Effector CD4-positive, alpha-beta T cell (primary cell): ENCODE results near the gene CD180.

Experiments used
- DNase-seq: peaks from one replicate; pipeline ENCODE4 v3.0.0-alpha.2; 2020

Gene CD180

GRCh38 chr5:67209141-67209771, 12.7 kb upstream of the CD180 start:
- DNase-seq, result peak; percentile 60

DNA sequence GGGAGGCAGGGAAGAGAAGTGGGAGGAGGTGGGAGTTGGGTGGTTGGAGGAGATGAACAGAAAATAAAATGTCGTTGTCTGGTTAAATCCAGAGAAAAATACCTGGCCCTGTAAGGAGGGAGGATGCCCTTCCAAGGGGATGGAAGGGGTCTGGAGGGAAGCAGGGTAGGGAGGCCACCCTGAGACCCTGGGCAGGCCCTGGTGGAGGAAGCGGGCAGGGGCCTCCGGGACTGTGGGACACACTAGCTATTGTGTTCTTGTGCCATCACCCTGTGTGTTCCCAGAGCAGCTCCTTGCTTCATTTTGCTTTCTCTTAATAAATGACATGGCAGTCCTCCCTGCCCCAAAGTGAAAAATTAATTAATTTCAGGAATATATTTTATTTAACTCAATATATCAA, 11.8 kb upstream of the CD180 start:
- DNase-seq, result no peak

DNA sequence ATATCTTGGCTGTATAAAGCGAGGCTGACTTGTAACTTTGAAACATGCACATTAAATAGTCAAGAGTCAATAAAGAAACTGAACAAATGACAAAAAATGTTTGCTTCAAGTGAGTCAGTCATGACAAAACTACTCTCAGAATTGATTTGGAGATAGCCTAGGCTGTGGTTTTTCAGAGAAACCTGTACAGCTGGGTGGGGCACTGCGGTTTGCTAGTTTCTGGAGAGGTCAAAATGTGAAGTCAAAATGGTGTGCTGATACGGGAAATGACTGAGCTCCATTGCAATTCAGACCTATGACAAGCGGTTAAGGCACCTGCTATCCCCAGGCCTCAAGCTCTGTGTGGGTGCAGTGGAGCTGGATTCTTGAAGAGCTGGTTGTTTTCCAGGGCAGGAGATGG, 10.3 kb upstream of the CD180 start:
- peak; percentile 73 for DNase-seq

DNA sequence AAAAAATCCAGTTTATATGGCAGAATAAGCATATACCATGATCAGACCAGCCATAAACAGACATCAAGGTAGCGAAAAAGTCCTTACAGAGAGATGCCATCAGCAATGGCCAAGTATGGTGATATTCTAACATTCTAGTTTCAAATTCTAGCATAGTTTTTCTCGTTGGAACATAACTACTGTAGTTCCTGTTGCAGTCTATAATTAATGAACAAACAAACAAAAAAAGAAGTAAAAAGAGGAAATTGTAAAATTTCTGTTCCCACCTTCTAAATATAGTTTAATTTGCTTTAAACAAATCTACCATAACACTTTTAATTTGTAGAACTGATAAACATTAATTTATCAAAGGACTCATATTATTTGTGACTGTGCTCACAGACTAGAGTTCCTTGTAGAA, 9.9 kb upstream of the CD180 start:
- no peak for DNase-seq

DNA sequence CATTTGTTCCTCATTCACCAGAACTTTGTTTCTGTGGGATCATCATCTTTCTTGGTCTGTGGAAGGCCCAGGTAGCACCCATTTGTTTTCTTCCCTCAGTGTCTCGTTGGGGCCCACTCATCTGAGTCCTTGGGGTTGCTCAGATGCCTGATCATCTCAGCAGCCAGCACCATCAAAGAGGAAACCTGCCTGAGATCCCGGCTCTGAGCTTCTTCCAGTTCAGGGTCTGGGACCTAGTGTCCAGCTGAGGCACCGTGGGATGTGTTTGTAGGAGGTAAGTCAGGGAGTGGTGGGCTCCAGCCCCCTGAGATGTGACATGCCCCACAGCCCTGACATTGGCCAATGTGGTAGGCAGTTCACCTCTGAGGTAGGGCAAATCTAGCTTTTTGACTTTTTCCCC, 9.4 kb upstream of the CD180 start:
- DNase-seq, result no peak

- DNase-seq, result no peak
Measured at GRCh38 chr5:67204821-67205220, 8.2 kb upstream of the CD180 start.

DNA sequence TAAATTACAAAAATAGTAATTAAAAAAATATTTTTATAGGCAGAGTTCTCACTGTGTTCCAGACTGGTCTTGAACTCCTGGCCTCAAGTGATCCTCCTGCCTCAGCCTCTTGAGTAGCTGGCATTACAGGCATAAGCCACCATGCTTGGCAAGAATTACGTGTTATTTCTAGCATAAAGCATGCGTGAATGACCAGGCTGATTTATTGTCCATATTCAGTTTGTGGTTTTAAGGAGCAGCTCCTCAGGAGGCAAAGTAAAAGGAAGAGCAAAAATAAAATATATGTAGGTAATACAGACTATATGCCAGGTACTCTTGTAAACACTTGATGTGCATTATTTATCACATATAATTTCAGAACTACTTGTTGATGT, 7.1 kb upstream of the CD180 start:
- no peak for DNase-seq

- DNase-seq, result no peak
Measured at GRCh38 chr5:67202828-67203227, 6.2 kb upstream of the CD180 start.

DNA sequence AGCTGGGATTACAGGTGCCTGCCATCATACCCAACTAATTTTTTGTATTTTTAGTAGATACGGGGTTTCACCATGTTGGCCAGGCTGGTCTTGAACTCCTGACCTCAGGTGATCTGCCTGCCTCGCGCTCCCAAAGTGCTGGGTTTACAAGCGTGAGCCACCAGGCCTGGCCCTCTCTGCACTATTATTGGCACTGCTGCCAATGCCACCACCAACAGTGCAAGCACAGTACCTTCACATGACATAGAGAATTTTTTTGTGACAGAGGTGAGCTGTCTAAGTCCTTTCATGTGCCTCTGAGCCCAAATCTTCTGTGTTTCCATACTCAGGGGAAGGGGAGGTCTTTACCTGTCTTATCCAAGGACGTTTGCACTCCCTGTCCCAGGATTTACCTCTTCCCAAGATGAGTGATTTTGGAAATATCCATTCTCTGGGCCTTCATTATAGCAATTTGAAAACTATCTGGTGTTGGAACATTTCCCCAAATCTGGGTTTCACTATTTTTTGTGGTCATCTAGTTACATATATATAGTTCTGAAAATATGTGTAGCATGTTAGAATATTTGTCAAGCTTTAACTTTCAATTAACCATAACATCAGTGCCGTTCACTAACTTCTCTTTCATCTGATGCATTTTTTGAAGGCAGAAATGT, 5.4 kb upstream of the CD180 start:
- no peak for DNase-seq

DNA sequence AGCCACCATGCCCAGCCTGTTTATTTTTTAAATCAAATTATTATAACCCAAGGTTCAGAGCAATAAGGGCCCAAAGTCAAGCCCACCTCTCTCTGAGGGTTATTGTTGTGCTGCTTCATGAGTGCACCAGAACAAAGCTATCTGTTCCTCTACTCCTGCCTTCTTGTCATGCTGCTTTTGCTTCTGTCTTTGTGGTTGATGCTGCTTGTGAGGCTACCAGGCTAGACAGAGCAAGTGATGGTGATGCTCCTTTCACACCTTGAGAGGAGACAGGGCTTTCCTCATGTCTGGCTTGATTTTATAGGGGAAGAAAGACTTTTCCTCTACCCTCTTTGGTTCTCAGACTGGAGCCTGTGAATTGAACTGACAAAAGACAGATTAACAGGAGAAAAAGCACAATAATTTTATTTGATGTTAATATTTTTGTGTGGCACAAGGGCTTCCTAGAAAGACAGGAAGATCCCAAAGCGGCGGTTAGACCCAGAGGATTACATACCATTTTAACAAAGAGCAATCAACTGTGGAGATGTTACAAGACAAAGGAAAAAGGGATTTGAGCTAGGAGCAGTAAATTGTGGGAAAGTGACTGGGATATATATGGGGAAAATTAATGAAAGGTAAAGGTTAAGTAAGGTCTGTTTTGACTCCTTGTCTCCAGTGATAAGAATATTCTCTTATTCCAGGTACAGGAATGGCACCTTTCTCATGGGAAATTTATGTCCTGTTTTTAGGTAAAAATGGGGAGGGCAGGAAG, 4.4 kb upstream of the CD180 start:
- DNase-seq, result no peak

DNA sequence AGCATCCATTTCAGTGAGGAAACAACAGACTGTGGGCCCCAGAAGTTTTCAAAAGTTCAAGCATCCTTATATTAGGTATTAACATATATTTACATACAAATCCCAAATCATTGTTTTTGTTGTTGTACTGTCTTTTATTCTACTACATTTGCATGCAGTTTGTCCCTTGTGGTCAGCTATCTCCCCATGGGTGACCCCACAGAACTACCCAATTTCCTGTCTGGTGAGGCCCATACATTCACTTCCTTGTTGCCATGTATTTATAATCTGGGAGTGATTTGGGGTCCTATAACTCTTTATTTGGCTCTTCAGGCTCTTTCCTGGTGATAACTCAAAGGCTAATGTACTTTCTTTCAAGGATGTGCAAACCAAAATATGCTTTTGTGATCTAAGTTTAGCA, 3.3 kb upstream of the CD180 start:
- DNase-seq, result no peak

- no peak for DNase-seq
Measured at GRCh38 chr5:67198917-67199316, 2.3 kb upstream of the CD180 start.

DNA sequence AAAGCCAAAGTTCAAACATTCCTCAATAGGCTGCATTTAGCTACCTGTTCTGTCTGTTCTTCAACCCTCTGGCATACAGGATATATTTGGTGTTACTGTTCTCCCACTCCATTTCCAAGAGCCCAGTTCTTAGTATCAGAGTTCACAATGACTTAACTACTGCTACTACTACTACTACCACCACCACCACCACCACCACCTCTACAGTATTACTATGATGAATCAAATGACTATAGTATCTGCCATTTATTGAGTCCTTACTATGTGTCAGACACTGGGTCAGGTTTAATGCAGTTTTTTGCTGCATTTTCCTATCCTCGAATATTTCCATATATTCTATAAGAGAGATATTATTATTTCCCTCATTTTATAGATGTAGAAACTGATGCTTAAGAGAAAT, 937 bp upstream of the CD180 start:
- DNase-seq, result no peak

DNA sequence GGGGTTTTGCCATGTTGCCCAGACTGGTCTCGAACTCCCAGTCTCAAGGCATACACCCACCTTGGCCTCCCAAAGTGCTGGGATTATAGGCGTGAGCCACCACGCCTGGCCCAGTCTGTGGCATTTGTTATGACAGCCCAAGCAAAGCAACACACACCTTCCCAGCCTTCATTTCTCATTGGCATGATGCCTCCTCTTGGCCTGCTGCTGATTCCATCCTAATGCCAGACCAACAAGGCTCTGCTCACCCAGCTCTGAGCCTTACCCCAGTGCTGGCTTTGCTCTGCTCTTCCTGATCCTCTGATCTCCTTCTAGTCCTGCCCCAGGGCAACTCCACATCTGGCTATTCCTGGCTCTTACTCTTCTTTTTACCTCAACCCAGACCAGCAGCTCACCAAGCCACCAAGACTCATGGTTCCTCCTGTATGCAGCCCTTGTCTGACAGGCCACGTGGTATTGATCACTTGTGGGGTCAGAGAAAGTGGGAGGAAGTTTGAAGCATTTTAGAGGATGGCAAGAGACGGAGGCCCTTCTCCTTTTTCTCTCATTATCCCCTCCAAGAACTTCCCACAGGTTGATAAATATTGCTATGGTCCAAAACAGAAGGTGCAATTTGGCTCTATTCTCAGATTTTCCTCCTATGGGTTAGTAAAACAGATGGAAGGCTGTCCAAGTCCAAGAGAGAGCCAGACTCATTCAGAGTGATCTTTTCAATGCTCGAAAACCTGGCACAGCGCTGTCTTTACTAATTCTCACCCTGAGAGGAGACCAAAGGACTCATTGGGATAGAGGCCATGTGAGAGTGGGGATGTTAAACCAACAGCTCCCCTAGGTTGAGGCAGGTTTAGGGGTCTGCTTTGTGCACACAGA, 958 bp downstream of the CD180 start:
- DNase-seq, result no peak

DNA sequence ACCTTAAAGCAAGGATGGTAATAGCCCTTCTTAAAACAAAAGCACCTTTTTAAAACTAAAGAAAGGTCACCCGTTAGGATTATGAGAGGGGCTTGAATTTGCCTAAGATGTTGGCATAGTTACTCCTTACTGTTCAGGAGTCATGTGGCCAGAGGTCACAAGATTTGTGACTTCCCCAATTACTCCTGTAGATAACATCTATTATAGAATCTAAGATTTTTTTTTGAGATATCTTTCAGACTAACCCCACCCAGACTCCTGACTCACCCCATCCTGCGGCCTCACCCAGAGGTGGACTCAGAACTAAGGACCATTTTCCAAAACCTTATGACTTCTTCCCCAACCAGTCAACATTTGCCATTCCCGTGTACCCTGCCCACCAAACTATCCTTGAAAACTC, 2.4 kb downstream of the CD180 start:
- no peak for DNase-seq

DNA sequence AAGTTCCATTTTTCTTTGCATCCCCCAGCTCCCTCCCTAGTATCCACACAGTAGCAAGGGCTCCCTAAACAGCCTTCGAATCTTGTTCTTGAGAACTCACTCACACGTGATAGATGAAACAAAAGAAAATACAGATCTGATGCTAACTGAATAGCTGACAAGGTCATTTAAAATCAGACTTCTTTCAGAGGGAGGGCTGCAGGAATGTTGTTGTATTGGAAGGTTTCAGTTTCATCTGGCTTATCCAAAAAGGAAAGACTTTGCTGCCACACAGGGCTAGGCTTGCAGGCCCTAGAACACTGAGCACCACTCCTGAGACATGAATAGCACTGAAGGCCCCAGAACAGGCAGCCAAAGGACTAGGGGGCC, 3.2 kb downstream of the CD180 start:
- DNase-seq, result no peak

GRCh38 chr5:67192719-67193438, 3.7 kb downstream of the CD180 start:
- no peak for DNase-seq

- no peak for DNase-seq
Measured at GRCh38 chr5:67190861-67191260, 5.7 kb downstream of the CD180 start.

GRCh38 chr5:67190410-67190809, 6.2 kb downstream of the CD180 start:
- no peak for DNase-seq

- DNase-seq, result no peak
Measured at GRCh38 chr5:67189931-67190330, 6.7 kb downstream of the CD180 start.

DNA sequence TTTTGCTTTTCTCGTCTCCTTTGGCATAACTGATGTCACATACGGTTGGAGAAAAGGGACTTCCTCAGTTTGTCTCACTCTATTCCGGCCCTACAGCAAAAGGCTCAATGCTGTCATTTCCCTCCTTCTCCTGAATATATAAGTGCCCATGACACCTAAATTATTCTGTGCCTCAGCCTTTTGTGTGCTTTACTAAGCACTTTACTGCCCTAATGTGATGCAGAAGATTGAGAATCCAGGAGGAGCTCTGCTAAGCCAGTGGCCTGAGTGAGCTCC, 7.6 kb downstream of the CD180 start:
- DNase-seq, result no peak

- no peak for DNase-seq
Measured at GRCh38 chr5:67188274-67189078, 8.1 kb downstream of the CD180 start.
